Measurements from ENCODE around the gene OR4K2. TPM values are rescaled to one million over a fixed set of nuclear protein-coding genes. Genes with fewer than 3 reads are reported as not detected.

OR4K2 gene
- total RNA-seq, 1 donor from 2014 or later: not detected

DNA sequence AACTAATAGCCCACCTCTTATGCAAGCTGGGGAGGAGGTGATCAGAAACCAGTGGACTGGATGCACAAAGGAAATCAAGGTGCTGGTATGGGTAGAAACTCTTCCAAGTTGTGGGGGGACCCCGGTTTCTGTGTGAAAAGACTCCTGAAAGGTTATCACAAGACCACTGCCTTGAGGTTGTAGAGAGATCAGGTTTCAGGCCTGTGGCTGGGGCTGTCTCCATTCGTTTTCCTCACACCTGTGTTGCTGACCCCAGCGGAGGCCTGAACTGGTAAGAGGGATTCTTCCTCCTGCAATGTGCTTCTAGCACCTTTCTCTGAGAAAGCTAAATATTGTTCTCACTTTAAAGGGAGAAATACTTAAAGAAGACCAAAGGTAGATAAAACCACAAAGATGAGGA, 36.2 kb downstream of the OR4K2 start:
- no peaks in the 10 kb centered on the region for H3K36me3 ChIP-seq (ENCODE audit: control insufficient read depth, insufficient read depth, low read length)
- no peak for DNase-seq (ENCODE audit: low read depth)
- TF ChIP-seq, protein P1, sequence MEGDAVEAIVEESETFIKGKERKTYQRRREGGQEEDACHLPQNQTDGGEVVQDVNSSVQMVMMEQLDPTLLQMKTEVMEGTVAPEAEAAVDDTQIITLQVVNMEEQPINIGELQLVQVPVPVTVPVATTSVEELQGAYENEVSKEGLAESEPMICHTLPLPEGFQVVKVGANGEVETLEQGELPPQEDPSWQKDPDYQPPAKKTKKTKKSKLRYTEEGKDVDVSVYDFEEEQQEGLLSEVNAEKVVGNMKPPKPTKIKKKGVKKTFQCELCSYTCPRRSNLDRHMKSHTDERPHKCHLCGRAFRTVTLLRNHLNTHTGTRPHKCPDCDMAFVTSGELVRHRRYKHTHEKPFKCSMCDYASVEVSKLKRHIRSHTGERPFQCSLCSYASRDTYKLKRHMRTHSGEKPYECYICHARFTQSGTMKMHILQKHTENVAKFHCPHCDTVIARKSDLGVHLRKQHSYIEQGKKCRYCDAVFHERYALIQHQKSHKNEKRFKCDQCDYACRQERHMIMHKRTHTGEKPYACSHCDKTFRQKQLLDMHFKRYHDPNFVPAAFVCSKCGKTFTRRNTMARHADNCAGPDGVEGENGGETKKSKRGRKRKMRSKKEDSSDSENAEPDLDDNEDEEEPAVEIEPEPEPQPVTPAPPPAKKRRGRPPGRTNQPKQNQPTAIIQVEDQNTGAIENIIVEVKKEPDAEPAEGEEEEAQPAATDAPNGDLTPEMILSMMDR (IDR thresholded peaks at IDR 0.05; ENCODE audit: insufficient read depth, low read length, poor library complexity, severe bottlenecking): no peak
- no peak overlapping the region for H3K4me3 ChIP-seq (ENCODE audit: low read depth, low read length)
- no peaks in the 10 kb centered on the region for H3K27me3 ChIP-seq (ENCODE audit: control insufficient read depth, insufficient read depth, low read length)

DNA sequence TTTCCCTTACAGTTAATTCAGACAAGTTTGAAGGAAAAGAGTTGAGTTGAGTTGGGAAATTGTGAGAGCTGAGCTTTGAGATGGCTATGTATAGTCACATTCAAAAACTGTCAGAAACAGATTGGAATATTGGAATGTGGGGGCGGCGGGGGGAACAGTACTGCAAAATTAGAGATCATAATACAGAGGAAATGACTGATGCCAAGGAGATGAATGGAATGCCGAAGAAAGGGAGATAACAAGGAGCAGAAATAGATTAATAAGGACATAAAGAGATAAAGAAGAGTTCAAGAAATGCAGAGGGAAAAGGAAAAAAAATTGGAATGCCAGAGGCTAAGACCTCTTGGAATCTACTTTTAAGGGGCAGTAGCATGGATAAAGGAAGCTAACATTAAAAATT, 42.3 kb downstream of the OR4K2 start:
- no peak for DNase-seq (ENCODE audit: low read depth)
- TF ChIP-seq, protein P1 (IDR thresholded peaks at IDR 0.05; ENCODE audit: insufficient read depth, low read length, poor library complexity, severe bottlenecking): no peak
- Histone ChIP-seq H3K36me3 (ENCODE audit: control insufficient read depth, insufficient read depth, low read length) (no peaks in the 10 kb centered on the region), H3K27me3 (ENCODE audit: control insufficient read depth, insufficient read depth, low read length) (no peaks in the 10 kb centered on the region), H3K4me3 (ENCODE audit: low read depth, low read length) (no peak overlapping the region)

DNA sequence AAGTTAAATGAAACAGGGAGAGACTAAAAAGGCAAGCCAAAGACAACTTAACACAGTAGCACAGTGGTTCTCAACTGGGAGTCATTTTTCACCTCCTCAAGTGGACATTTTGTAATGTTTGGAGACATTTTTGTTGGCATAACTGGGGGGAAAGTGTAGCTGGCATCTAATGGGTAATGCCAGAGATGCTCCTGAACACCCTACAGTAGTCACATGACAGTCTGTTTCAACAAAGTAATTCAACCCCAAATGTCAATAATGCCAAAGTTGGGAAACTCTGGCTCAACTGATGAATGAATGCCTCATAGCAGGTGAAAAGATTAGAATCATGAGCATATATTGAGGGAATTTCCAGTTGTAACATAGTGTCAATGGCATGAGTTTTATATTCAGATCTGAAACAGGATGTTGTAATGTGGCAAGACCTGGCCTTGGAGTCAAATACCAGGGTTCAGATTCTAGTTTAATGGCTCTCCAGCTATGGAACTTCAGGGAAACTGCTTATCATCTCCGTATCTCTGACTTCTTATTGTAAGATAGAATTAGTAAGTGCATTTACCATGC, 43.1 kb downstream of the OR4K2 start:
- Histone ChIP-seq H3K4me3 (ENCODE audit: low read depth, low read length) (no peak overlapping the region), H3K27me3 (ENCODE audit: control insufficient read depth, insufficient read depth, low read length) (no peaks in the 10 kb centered on the region), H3K36me3 (ENCODE audit: control insufficient read depth, insufficient read depth, low read length) (no peaks in the 10 kb centered on the region)
- TF ChIP-seq, protein P1 (IDR thresholded peaks at IDR 0.05; ENCODE audit: insufficient read depth, low read length, poor library complexity, severe bottlenecking): no peak
- DNase-seq (ENCODE audit: low read depth): no peak

DNA sequence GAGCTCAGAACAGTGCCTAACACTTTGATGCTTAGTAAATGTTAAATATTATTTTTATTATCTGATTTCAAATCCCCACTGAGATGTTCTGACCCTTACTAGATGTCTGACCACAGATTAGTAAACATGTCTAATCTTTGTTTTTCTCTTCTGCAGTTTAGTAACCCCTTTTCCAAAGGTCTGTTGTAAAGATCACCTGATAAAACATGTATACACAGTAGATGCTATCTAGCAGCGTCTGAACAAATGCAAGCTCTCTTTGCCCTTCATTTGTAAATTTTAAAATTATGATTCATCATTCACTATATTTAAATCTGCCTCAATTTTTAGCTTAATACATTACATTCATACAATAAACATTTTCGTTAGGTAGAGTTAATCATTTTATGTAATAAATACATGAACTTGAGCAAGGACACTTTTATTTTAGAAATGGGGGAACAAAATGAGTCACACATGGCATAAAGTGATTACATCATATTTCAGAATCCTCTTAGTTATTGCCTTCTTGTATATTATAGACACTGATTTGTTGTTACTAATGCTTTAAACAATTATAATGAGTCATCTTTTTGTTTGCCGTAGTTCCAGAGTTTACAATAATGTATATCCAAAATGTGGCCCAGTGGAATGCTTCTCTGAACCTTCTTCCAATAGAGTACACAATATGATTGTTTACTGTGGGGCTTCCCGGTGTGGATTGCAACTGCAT, 43.8 kb downstream of the OR4K2 start:
- no peak for DNase-seq (ENCODE audit: low read depth)
- H3K4me3 ChIP-seq (ENCODE audit: low read depth, low read length): no peak overlapping the region
- TF ChIP-seq, protein P1 (IDR thresholded peaks at IDR 0.05; ENCODE audit: insufficient read depth, low read length, poor library complexity, severe bottlenecking): no peak
- no peaks in the 10 kb centered on the region for H3K27me3 ChIP-seq (ENCODE audit: control insufficient read depth, insufficient read depth, low read length)
- no peaks in the 10 kb centered on the region for H3K36me3 ChIP-seq (ENCODE audit: control insufficient read depth, insufficient read depth, low read length)

DNA sequence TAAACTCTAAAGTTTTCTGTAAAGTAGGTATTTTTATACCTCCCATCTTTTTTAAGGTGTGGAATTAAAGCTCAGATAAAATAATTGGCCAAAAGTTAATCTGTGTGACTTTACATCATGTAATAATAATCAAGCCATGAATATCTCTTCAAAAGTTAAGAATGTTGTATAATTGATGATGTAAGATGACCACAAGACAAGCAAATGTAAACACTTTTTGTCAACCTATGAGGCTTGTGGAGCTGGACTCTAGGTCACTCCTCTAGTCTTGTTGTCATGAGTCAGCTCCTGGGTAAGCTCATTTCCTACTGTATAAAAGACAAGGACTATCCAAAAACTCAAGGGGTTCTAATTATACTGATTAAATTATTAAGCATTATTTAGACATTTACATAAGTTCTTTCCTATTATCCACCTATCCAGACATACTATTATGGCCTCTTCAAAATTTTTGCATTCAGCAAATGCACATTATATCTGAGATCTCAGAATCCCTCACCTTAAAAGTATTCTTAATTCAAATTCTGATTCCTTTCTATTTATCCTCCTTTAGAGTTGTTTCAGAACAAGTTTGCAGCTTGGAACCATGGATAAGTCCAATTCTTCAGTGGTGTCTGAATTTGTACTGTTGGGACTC, 45.2 kb downstream of the OR4K2 start, which contains the start of gene OR4K5:
TSS of gene OR4K5 (plus strand) at position 587 of the 637 bp plus-strand sequence. CDS start at position 587, 0 bp downstream.
- no peak within 1 kb of the TSS for H3K4me3 ChIP-seq (ENCODE audit: low read depth, low read length)
- no peaks in the 10 kb centered on the region for H3K27me3 ChIP-seq (ENCODE audit: control insufficient read depth, insufficient read depth, low read length)
- DNase-seq (ENCODE audit: low read depth): no peak
- H3K36me3 ChIP-seq (ENCODE audit: control insufficient read depth, insufficient read depth, low read length): no peaks in the 10 kb centered on the region
- TF ChIP-seq, protein P1 (IDR thresholded peaks at IDR 0.05; ENCODE audit: insufficient read depth, low read length, poor library complexity, severe bottlenecking): no peak
